Heart right ventricle (tissue), 16 donors: Measurements from ENCODE around the gene KCNMB1. TPM values are rescaled to one million over a fixed set of nuclear protein-coding genes. Genes with fewer than 3 reads are reported as not detected.
A peak's percentile ranks its signal among the peaks of the same experiment; 100 is the strongest.

Experiments
- ATAC-seq, 8 donors: fragments of 200-7000 bp; cut with Tn5 transposase; one replicate each; pipeline ENCODE4 v1.9.1; 2020; ENCODE audit warnings: mild to moderate bottlenecking in 8 of 8, moderate library complexity in 8 of 8, moderate number of reproducible peaks in 1 of 8
- DNase-seq, 2 donors: peaks; one replicate each; pipeline ENCODE4 v3.0.0-alpha.2; 2020
- H3K27ac ChIP-seq, 10 donors: fragments of 200-600 bp; sonication (generic) in 2 of 10; one replicate each; pipeline versions ENCODE4 v1.5.0 to v1.8.0; 2020 to 2022; ENCODE audit warnings: mild to moderate bottlenecking in 3 of 10
- H3K27me3 ChIP-seq, 7 donors: fragments of 200-600 bp; one replicate each; pipeline ENCODE4 v1.8.0; 2021 to 2022; ENCODE audit warnings: mild to moderate bottlenecking in 2 of 7
- H3K36me3 ChIP-seq, 9 donors: fragments of 200-600 bp; sonication (generic) in 1 of 9; one replicate each; pipeline versions ENCODE4 v1.5.0 to v1.8.0; 2020 to 2022; ENCODE audit warnings: mild to moderate bottlenecking in 2 of 9
- H3K4me1 ChIP-seq, 9 donors: fragments of 200-600 bp; sonication (generic) in 1 of 9; one replicate each; pipeline versions ENCODE4 v1.5.0 to v1.8.0; 2020 to 2022; ENCODE audit warnings: mild to moderate bottlenecking in 4 of 9
- H3K4me3 ChIP-seq, 10 donors: fragments of 200-600 bp; sonication (generic) in 2 of 10; one replicate each; pipeline versions ENCODE4 v1.5.0 to v1.8.0; 2020 to 2022; ENCODE audit warnings: mild to moderate bottlenecking in 7 of 10, moderate library complexity in 2 of 10
- H3K9me3 ChIP-seq, 11 donors: fragments of 200-600 bp in 10 of 11; sonication (generic) in 2 of 11; one replicate each; pipeline versions ENCODE4 v1.5.0 to v1.8.0; 2013 to 2022; ENCODE audit warnings: mild to moderate bottlenecking in 2 of 11, control low read depth in 1 of 11, moderate library complexity in 1 of 11
- CTCF ChIP-seq, 9 donors: fragments of 200-600 bp; sonication (generic) in 2 of 9; IDR thresholded peaks; one replicate each; pipeline versions ENCODE4 v1.5.0 to v1.8.0; 2021 to 2022; ENCODE audit warnings: antibody characterized with exemption in 9 of 9, mild to moderate bottlenecking in 5 of 9, moderate library complexity in 1 of 9
- WGBS, 2 donors: extraction: QIAGEN DNeasy Blood & Tissue Kit; methylation state at CpG; one replicate each; pipeline ENCODE4 v1.1.7; 2013; ENCODE audit warnings: inconsistent platforms in 1 of 2; 5-methylcytosine and 5-hydroxymethylcytosine counted together
- intact Hi-C, 10 donors: fragments of 100-400 bp; cut with DNase I; formaldehyde crosslinking; loops; one replicate each; pipeline versions ENCODE4 v1.11.1 to v1.14.2; 2022
- polyA plus RNA-seq, 2 donors: library from polyadenylated mRNA; stranded (reverse); fragments of 200-250 nt; gene quantifications; one replicate each; pipeline ENCODE4 v1.2.3, GENCODE V29; 2013
- total RNA-seq, 10 donors: library from RNA; stranded (reverse); fragmentation: NEBNext Ultra II Directional in 3 of 10; extraction: Animal tissue kit (Norgen Biotek cat#: 25700) in 3 of 10; gene quantifications; one replicate each; pipeline versions ENCODE4 v1.2.1 to v1.2.4, GENCODE V29; 2021 to 2023
- donor health status: Arrhythmogenic right ventricular cardiomyopathy.
- donor health status: ischemic (EF 13 %, LVEDD 7.1; RV severe dilation, severe dysfunction).
- donor health status: healthy with polysubstance abuse.
- donor health status: DM: no; HTN: yes; CAD: no.
- donor health status: DM: no; HTN: no; CAD: no.
- donor health status: ischemic (EF 25% LVEDD 6.9; RV normal size, moderate dysfunction).
- donor health status: ischemic (EF 25% LVEDD 5.7; RV mildly dilated, moderate dysfunction).
- donor health status: healthy.
- donor health status: DM: yes; HTN: yes; CAD: no.
- donor health status: Ischemic cardiomyopathy.
- donor health status: ischemic (EF 35%, LVEDD 5.7; RV mildly dilated, moderate dysfunction).
- donor health status: nonischemic (EF 11% LVEDD 7.7; RV severe dilation, severe dysfunction).
- donor health status: DM: yes; HTN: yes; CAD: no.
- donor health status: PGD.
- donor health status: ischemic (EF 29% LVEDD 5.4; RV normal size, mild dysfunction).
- donor health status: nonischemic (EF 23%, LVEDD 6.1; RV moderate dilation, normal function).

KCNMB1 gene
- total and polyA plus RNA-seq, 12 donors, result 0.90 to 2.8 (median 1.2) TPM

- no peak overlapping the region for H3K4me3 ChIP-seq
- WGBS, 2 donors, result 45 to 55% methylated on average over 2 of the region's 2 CpGs
- peaks cover 0 to 19% (median 0%) of the 10 kb centered on the region in 9 donors for H3K4me1 ChIP-seq
- no peak for ATAC-seq
- H3K27me3 ChIP-seq, result peaks cover 0 to 3% (median 0%) of the 10 kb centered on the region in 7 donors
- intact Hi-C loops, result loop anchor here in 1 of 10 donors (10.0 kb wide), 1 partner anchor 311 kb away; no protein-coding TSS in a partner anchor
- no peak overlapping the region for H3K27ac ChIP-seq
- no peaks in the 10 kb centered on the region for H3K36me3 ChIP-seq
- H3K9me3 ChIP-seq, result peaks cover 0 to 6% (median 0%) of the 10 kb centered on the region in 11 donors
- TF ChIP-seq CTCF (IDR thresholded peaks at IDR 0.05), result no peak
- DNase-seq, result no peak
Measured at GRCh38 chr5:170405817-170406216, 16.6 kb upstream of the KCNMB1 start.

DNA sequence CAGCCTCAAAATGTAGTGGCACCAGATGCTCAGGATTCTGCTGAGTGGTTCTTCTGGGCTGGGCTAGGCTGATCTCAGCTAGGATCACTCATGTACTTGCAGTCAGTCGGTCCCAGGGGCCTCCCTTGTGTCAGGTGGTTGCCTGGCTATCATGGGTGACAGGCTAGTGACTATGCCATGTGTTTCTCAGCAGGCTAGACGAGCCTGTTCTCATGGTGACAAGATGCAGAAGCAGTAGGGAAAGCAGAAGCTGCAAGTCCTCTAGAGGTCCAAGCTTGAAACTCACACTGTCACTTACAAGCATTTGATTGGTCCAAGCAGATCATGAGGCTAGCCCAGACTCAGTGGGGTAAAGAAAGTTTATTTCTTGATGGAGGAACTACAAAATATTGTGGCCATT is 15.2 kb upstream of the KCNMB1 start:
- peaks cover 0 to 3% (median 0%) of the 10 kb centered on the region in 7 donors for H3K27me3 ChIP-seq
- ATAC-seq (peak in 4 of 8 donors; percentile 16 to 34 (median 32)), DNase-seq (no peak)
- WGBS, 2 donors, result 59 to 62% methylated on average over 2 of the region's 2 CpGs
- no peak for TF ChIP-seq CTCF (IDR thresholded peaks at IDR 0.05)
- H3K4me1 ChIP-seq, result peaks cover 0 to 19% (median 0%) of the 10 kb centered on the region in 9 donors
- H3K4me3 ChIP-seq, result no peak overlapping the region
- intact Hi-C loops, result loop anchor here in 1 of 10 donors (10.0 kb wide), 1 partner anchor 310 kb away; no protein-coding TSS in a partner anchor
- H3K9me3 ChIP-seq, result peaks cover 0 to 6% (median 0%) of the 10 kb centered on the region in 11 donors
- no peaks in the 10 kb centered on the region for H3K36me3 ChIP-seq
- no peak overlapping the region for H3K27ac ChIP-seq

GRCh38 chr5:170403675-170404074 is 14.5 kb upstream of the KCNMB1 start:
- intact Hi-C loops, result loop anchor here in 1 of 10 donors (10.0 kb wide), 1 partner anchor 309 kb away; no protein-coding TSS in a partner anchor
- no peak overlapping the region for H3K27ac ChIP-seq
- ATAC-seq (no peak), DNase-seq (no peak)
- TF ChIP-seq CTCF (IDR thresholded peaks at IDR 0.05), result peak in 5 of 9 donors; percentile 22 to 29 (median 26)
- H3K9me3 ChIP-seq, result peaks cover 0 to 6% (median 0%) of the 10 kb centered on the region in 11 donors
- H3K4me1 ChIP-seq, result peaks cover 0 to 19% (median 0%) of the 10 kb centered on the region in 9 donors
- no peaks in the 10 kb centered on the region for H3K36me3 ChIP-seq
- H3K4me3 ChIP-seq, result no peak overlapping the region
- H3K27me3 ChIP-seq, result no peaks in the 10 kb centered on the region
- 85 to 91% methylated on average over 4 of the region's 4 CpGs for WGBS, 2 donors

- intact Hi-C loops, result loop anchor here in 1 of 10 donors (10.0 kb wide), 1 partner anchor 308 kb away; no protein-coding TSS in a partner anchor
- H3K9me3 ChIP-seq, result peaks cover 0 to 6% (median 0%) of the 10 kb centered on the region in 11 donors
- WGBS, 2 donors, result 96 to 100% methylated on average over 2 of the region's 2 CpGs
Measured at GRCh38 chr5:170402508-170402907, 13.3 kb upstream of the KCNMB1 start.

More at GRCh38 chr5:170402508-170402907, 13.3 kb upstream of the KCNMB1 start:
- Histone ChIP-seq H3K4me1 (peaks cover 0 to 19% (median 0%) of the 10 kb centered on the region in 9 donors), H3K27me3 (no peaks in the 10 kb centered on the region), H3K36me3 (no peaks in the 10 kb centered on the region), H3K4me3 (no peak overlapping the region), H3K27ac (no peak overlapping the region)
- no peak for TF ChIP-seq CTCF (IDR thresholded peaks at IDR 0.05)
- no peak for ATAC-seq
- DNase-seq, result no peak
